HepG2 (cell line): ENCODE measurements around the gene PSMD12. TPM values are rescaled to one million over a fixed set of nuclear protein-coding genes. Genes with fewer than 3 reads are reported as not detected.

ENCODE experiments used
- AKNA ChIP-seq: sonication (generic); formaldehyde crosslinking; IDR thresholded peaks from 2 replicates; pipeline ENCODE4 v1.4.0; 2020; ENCODE audit warnings: missing genetic modification reagents, borderline replicate concordance
- CHD4 ChIP-seq: fragments of 200-600 bp; sonication (generic); IDR thresholded peaks from 2 replicates; pipeline ENCODE4 v1.7.0; 2017; ENCODE audit warnings: mild to moderate bottlenecking, low read length, borderline replicate concordance
- FOXA3 ChIP-seq: IDR thresholded peaks from 2 replicates; pipeline ENCODE4 v1.6.1; 2016; ENCODE audit warnings: missing genetic modification reagents, missing compliant biosample characterization
- FOXJ3 ChIP-seq: sonication (generic); formaldehyde crosslinking; IDR thresholded peaks from 2 replicates; pipeline ENCODE4 v1.4.0; 2020; ENCODE audit warnings: missing genetic modification reagents, mild to moderate bottlenecking, borderline replicate concordance
- HNF1A ChIP-seq, 2 experiments: sonication (generic) in 1 of 2; formaldehyde crosslinking in 1 of 2; IDR thresholded peaks; 2 replicates each; pipeline versions ENCODE4 v1.4.0 to v1.6.1; 2016 to 2020; ENCODE audit warnings: borderline replicate concordance in 1 of 2, low read depth in 1 of 2, mild to moderate bottlenecking in 1 of 2, missing genetic modification reagents in 1 of 2
- KDM1A ChIP-seq: IDR thresholded peaks from 2 replicates; pipeline ENCODE4 v1.6.1; 2016; ENCODE audit warnings: missing compliant biosample characterization
- KDM6A ChIP-seq: IDR thresholded peaks from 2 replicates; pipeline ENCODE4 v1.6.1; 2016; ENCODE audit warnings: low read depth
- MBNL3 ChIP-seq: fragments of 250-450 bp; sonication (Bioruptor Pico); conservative IDR thresholded peaks from 2 replicates; pipeline ENCODE4 v1.8.0; 2022; ENCODE audit warnings: mild to moderate bottlenecking, inconsistent platforms
- YY1 ChIP-seq: IDR thresholded peaks from 2 replicates; pipeline ENCODE4 v1.6.1; 2011; ENCODE audit warnings: low read length, low read depth, moderate library complexity, mild to moderate bottlenecking; ENCODE audit not compliant: insufficient read depth, insufficient replicate concordance
- ZEB1 ChIP-seq: IDR thresholded peaks from 2 replicates; pipeline ENCODE4 v1.6.1; 2012; ENCODE audit warnings: mild to moderate bottlenecking, low read depth, inconsistent platforms; ENCODE audit not compliant: insufficient replicate concordance
- ZNF17 ChIP-seq: sonication (generic); formaldehyde crosslinking; IDR thresholded peaks from 2 replicates; pipeline ENCODE4 v1.5.0; 2020; ENCODE audit warnings: mild to moderate bottlenecking, missing genetic modification reagents
- ZNF207 ChIP-seq: fragments of 450-650 bp; IDR thresholded peaks from 2 replicates; pipeline ENCODE4 v1.6.1; 2016; ENCODE audit warnings: antibody characterized with exemption, borderline replicate concordance
- ZNF567 ChIP-seq: sonication (generic); formaldehyde crosslinking; IDR thresholded peaks from 2 replicates; pipeline ENCODE4 v1.8.1; 2023; ENCODE audit warnings: mild to moderate bottlenecking, missing genetic modification reagents, borderline replicate concordance
- polyA plus RNA-seq, 8 experiments: library from polyadenylated mRNA; depleted of rRNA in 3 of 8; stranded (reverse) in 7 of 8; unstranded in 1 of 8; fragments of >200 nt; fragmentation: Illumina TruSeq in 4 of 8; extraction: Trizol in 4 of 8; gene quantifications; 2 replicates each; pipeline versions ENCODE4 v1.2.1 to v1.2.3, GENCODE V29; 2011 to 2016; ENCODE audit warnings: low read depth in 4 of 8, missing spikeins in 1 of 8, mixed read lengths in 1 of 8; ENCODE audit not compliant: insufficient read depth in 1 of 8
- total RNA-seq, 5 experiments: library from RNA; depleted of rRNA; stranded (reverse); fragments of >200 nt; fragmentation: Illumina TruSeq; extraction: Trizol; gene quantifications; 2 replicates each; pipeline ENCODE4 v1.2.3, GENCODE V29; 2016; ENCODE audit warnings: low read depth in 1 of 5
- TF ChIP-seq, protein P1 (sequence below): IDR thresholded peaks from 2 replicates; pipeline ENCODE4 v1.6.1; 2016; ENCODE audit warnings: control low read depth
- TF ChIP-seq, protein P2 (sequence below): IDR thresholded peaks from 2 replicates; pipeline ENCODE4 v1.6.1; 2016; ENCODE audit warnings: low read depth, control low read depth

PSMD12 gene
- total and polyA plus RNA-seq, 2 of the 13 experiments (the other 11 are each of a cell fraction or from before 2014, with no cell fraction given): 27.4 to 71.7 TPM

DNA sequence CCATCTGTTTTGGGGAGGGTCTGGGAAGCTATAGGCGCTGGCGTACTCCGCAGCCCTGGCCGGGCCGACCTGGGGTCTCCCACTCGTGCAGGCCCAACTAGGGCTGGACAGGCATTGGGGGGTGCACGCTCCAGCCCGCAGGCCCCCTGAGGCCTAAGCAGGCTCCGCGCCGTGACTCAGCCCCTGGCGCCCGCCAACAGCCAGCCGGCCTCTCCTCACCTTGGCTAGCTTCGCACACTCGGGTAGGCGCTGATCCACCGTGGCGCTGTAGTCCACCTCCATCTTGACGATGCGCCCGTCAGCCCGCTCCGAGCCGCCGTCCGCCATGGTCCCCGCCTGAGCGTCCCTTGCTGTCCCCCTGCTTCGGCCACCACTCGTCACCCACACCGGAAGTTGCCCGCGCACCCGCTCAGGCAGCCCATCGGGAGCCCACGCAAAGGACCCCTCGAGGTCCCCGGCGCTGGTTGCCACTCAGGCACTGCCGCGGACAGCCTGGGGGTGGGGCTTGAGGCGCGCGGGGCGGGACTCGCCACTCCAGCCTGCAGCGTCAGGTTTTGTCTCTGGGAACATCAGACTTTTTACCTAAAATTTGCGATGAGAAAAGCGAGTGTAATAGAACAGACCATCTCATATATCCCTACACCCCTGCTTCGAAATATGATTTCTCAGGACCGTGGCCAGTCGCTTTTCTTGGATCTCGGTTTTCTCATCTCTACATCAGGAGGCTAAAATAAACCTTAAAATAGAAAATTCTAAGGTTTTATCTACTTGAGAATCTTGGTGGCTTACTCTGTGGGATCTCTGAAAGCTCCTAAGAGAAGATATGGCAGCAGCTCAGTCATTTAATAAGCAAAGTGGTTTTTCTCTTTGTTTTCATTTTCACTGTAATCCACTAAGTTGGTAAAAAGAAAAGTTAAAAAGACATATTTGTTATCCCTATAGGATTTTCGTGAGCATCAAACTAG, at the start of gene PSMD12 (continued):
- TF ChIP-seq HNF1A (IDR thresholded peaks at IDR 0.05; ENCODE audit: low read depth) (no peak; the same call in 1 of the 2 replicates), HNF1A (CRISPR knock-in tag; IDR thresholded peaks at IDR 0.05; ENCODE audit: borderline replicate concordance) (peak; percentile 79; the same call in 1 of the 2 replicates), AKNA (CRISPR knock-in tag) (no peak), CHD4 (no peak), ZEB1 (no peak), ZNF567 (peak; percentile 27; the same call in 1 of the 2 replicates), FOXA3 (peak; percentile 79), YY1 (peak; percentile 92), ZNF17 (CRISPR knock-in tag) (no peak), MBNL3 (CRISPR knock-in tag) (no peak), KDM1A (CRISPR knock-in tag) (no peak; the same call in 1 of the 2 replicates), FOXJ3 (CRISPR knock-in tag) (0 out of 2 replicates have a peak, but pooled peaks have one; percentile 34), KDM6A (CRISPR knock-in tag) (no peak), ZNF207 (no peak)
- TF ChIP-seq, protein P1, sequence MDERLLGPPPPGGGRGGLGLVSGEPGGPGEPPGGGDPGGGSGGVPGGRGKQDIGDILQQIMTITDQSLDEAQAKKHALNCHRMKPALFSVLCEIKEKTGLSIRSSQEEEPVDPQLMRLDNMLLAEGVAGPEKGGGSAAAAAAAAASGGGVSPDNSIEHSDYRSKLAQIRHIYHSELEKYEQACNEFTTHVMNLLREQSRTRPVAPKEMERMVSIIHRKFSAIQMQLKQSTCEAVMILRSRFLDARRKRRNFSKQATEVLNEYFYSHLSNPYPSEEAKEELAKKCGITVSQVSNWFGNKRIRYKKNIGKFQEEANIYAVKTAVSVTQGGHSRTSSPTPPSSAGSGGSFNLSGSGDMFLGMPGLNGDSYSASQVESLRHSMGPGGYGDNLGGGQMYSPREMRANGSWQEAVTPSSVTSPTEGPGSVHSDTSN (CRISPR knock-in tag): no peak
- TF ChIP-seq, protein P2, sequence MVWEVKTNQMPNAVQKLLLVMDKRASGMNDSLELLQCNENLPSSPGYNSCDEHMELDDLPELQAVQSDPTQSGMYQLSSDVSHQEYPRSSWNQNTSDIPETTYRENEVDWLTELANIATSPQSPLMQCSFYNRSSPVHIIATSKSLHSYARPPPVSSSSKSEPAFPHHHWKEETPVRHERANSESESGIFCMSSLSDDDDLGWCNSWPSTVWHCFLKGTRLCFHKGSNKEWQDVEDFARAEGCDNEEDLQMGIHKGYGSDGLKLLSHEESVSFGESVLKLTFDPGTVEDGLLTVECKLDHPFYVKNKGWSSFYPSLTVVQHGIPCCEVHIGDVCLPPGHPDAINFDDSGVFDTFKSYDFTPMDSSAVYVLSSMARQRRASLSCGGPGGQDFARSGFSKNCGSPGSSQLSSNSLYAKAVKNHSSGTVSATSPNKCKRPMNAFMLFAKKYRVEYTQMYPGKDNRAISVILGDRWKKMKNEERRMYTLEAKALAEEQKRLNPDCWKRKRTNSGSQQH (CRISPR knock-in tag): peak; percentile 75; the same call in 1 of the 2 replicates
